ENCODE results near the gene APH1B. TPM values are rescaled to one million over a fixed set of nuclear protein-coding genes. Genes with fewer than 3 reads are reported as not detected.

Gene APH1B
- total and polyA plus RNA-seq, 2 donors (not counting 3 experiments of a cell fraction or from before 2014, with no cell fraction given) = 14.6 to 24.6 TPM

GRCh38 chr15:63338170-63338569 is 60.8 kb downstream of the APH1B start:
- dilution Hi-C loops (cut with MboI; ENCODE audit: extremely low pct_ligation_motif_present, low sequenced_read_pairs) (no loop called here), intact Hi-C loops (cut with micrococcal nuclease) (no loop called here)
- no peak for FAIRE-seq
- H2AFZ ChIP-seq (ENCODE audit: low read depth, low read length) = no peak overlapping the region
- H3K9ac ChIP-seq (replicated peaks; ENCODE audit: extremely low read depth, insufficient read depth, low read length) = no peak overlapping the region
- no peak overlapping the region for H3K4me2 ChIP-seq (ENCODE audit: insufficient read depth, low read length)
- POLR2A ChIA-PET = no interaction called here
- no peak overlapping the region for H3K27ac ChIP-seq (ENCODE audit: insufficient read depth, low read depth, low read length)
- peaks cover 0 to 2% of the 10 kb centered on the region in 2 experiments for H3K27me3 ChIP-seq (ENCODE audit: control insufficient read depth in 2 of 2, insufficient read depth in 2 of 2, low read length in 2 of 2)
- no peak overlapping the region for H3K4me3 ChIP-seq (replicated peaks in 1 of 3; ENCODE audit: insufficient read depth in 1 of 3, low read depth in 1 of 3, low read length in 3 of 3)
- no peak for TF ChIP-seq FOS (IDR thresholded peaks at IDR 0.05; ENCODE audit: borderline replicate concordance, insufficient read depth, low read length)
- H3K36me3 ChIP-seq (ENCODE audit: control insufficient read depth in 2 of 2, extremely low read depth in 1 of 2, insufficient read depth in 2 of 2, low read length in 2 of 2) = no peaks in the 10 kb centered on the region
- CTCF ChIA-PET = no interaction called here
- no peaks in the 10 kb centered on the region for H3K79me2 ChIP-seq (ENCODE audit: control insufficient read depth, insufficient read depth, low read length)
- DNase-seq (ENCODE audit: low read depth, low spot score) = no peak
- H3K9me3 ChIP-seq (replicated peaks; ENCODE audit: control insufficient read depth, insufficient read depth, low read length) = no peaks in the 10 kb centered on the region
- no TSS peak for BruUV-seq (replicated peaks)
- H4K20me1 ChIP-seq (replicated peaks; ENCODE audit: control insufficient read depth, extremely low read depth, insufficient read depth, low read length) = no peaks in the 10 kb centered on the region
- no peaks in the 10 kb centered on the region for H3K9me1 ChIP-seq (replicated peaks; ENCODE audit: control insufficient read depth, extremely low read depth, insufficient read depth, low read length)
- H3K4me1 ChIP-seq (ENCODE audit: control insufficient read depth, extremely low read depth, insufficient read depth, low read length) = peaks cover 6% of the 10 kb centered on the region

- BruUV-seq (replicated peaks) = no TSS peak
- no peaks in the 10 kb centered on the region for H3K79me2 ChIP-seq (ENCODE audit: control insufficient read depth, insufficient read depth, low read length)
- POLR2A ChIA-PET = no interaction called here
- no peak overlapping the region for H3K4me2 ChIP-seq (ENCODE audit: insufficient read depth, low read length)
- no peaks in the 10 kb centered on the region for H4K20me1 ChIP-seq (replicated peaks; ENCODE audit: control insufficient read depth, extremely low read depth, insufficient read depth, low read length)
- peaks cover 5% of the 10 kb centered on the region for H3K4me1 ChIP-seq (ENCODE audit: control insufficient read depth, extremely low read depth, insufficient read depth, low read length)
- DNase-seq (ENCODE audit: low read depth, low spot score) (no peak), FAIRE-seq (no peak)
- no peak overlapping the region for H3K4me3 ChIP-seq (replicated peaks in 1 of 3; ENCODE audit: insufficient read depth in 1 of 3, low read depth in 1 of 3, low read length in 3 of 3)
- dilution Hi-C loops (cut with MboI; ENCODE audit: extremely low pct_ligation_motif_present, low sequenced_read_pairs) = no loop called here
- intact Hi-C loops (cut with micrococcal nuclease) = no loop called here
- TF ChIP-seq POLR2AphosphoS5 (IDR thresholded peaks at IDR 0.05; ENCODE audit: insufficient read depth, low read depth, low read length) = no peak
- TF ChIP-seq CTCF (IDR thresholded peaks at IDR 0.05; ENCODE audit: extremely low read depth in 1 of 2, insufficient read depth in 1 of 2, low read depth in 1 of 2, low read length in 2 of 2) = no peak
- TF ChIP-seq MAX (IDR thresholded peaks at IDR 0.05; ENCODE audit: insufficient read depth, insufficient read length) = no peak
- no peak for TF ChIP-seq FOS (IDR thresholded peaks at IDR 0.05; ENCODE audit: borderline replicate concordance, insufficient read depth, low read length)
- no peak for TF ChIP-seq EZH2 (IDR thresholded peaks at IDR 0.05; ENCODE audit: borderline replicate concordance, low read depth, low read length, severe bottlenecking)
- TF ChIP-seq GATA2 (IDR thresholded peaks at IDR 0.05; ENCODE audit: insufficient read depth, insufficient read length, low read depth, low read length) = no peak
- no peak for TF ChIP-seq JUN (IDR thresholded peaks at IDR 0.05; ENCODE audit: borderline replicate concordance, insufficient read depth, insufficient read length, low read depth)
- no peak for TF ChIP-seq MYC (IDR thresholded peaks at IDR 0.05; ENCODE audit: low read depth, low read length)
- no peak for TF ChIP-seq POLR2A (IDR thresholded peaks at IDR 0.05; ENCODE audit: low read depth, low read length)
- H3K9me1 ChIP-seq (replicated peaks; ENCODE audit: control insufficient read depth, extremely low read depth, insufficient read depth, low read length) = no peaks in the 10 kb centered on the region
- H2AFZ ChIP-seq (ENCODE audit: low read depth, low read length) = no peak overlapping the region
- no peaks in the 10 kb centered on the region for H3K36me3 ChIP-seq (ENCODE audit: control insufficient read depth in 2 of 2, extremely low read depth in 1 of 2, insufficient read depth in 2 of 2, low read length in 2 of 2)
- H3K9me3 ChIP-seq (replicated peaks; ENCODE audit: control insufficient read depth, insufficient read depth, low read length) = no peaks in the 10 kb centered on the region
- H3K27ac ChIP-seq (ENCODE audit: insufficient read depth, low read depth, low read length) = no peak overlapping the region
- CTCF ChIA-PET = interaction anchor here (0.9 to 1.4 kb wide), 2 partner anchors 21 to 64 kb away, joined by 3 read pairs; no protein-coding TSS in a partner anchor
- peaks cover 0 to 2% of the 10 kb centered on the region in 2 experiments for H3K27me3 ChIP-seq (ENCODE audit: control insufficient read depth in 2 of 2, insufficient read depth in 2 of 2, low read length in 2 of 2)
- no peak overlapping the region for H3K9ac ChIP-seq (replicated peaks; ENCODE audit: extremely low read depth, insufficient read depth, low read length)
These were observed 61.8 kb downstream of the APH1B start for GRCh38 chr15:63339006-63339766.
